Fibroblast of gingiva (primary cell): ENCODE data around the gene ACTR2.
"Not testable (repeated sequence)": the region's sequence is repeated elsewhere in the genome, so short reads cannot be mapped to it uniquely, and the experiment has no call there.

ENCODE experiments used
- DNase-seq: peaks from one replicate; pipeline ENCODE4 v3.0.0-alpha.2; 2011; ENCODE audit warnings: low read depth

The ACTR2 gene

GRCh38 chr2:65227456-65228262 is at the start of gene ACTR2:
Gene ACTR2, plus strand, starts transcription at chr2:65227831. Its CDS starts 79 bp downstream, at chr2:65227910.
- peak; percentile 97 for DNase-seq

GRCh38 chr2:65182570-65182969 is 45.1 kb upstream of the ACTR2 start:
- DNase-seq = no peak

GRCh38 chr2:65183406-65183805 is 44.2 kb upstream of the ACTR2 start:
- not testable (repeated sequence) for DNase-seq

DNA sequence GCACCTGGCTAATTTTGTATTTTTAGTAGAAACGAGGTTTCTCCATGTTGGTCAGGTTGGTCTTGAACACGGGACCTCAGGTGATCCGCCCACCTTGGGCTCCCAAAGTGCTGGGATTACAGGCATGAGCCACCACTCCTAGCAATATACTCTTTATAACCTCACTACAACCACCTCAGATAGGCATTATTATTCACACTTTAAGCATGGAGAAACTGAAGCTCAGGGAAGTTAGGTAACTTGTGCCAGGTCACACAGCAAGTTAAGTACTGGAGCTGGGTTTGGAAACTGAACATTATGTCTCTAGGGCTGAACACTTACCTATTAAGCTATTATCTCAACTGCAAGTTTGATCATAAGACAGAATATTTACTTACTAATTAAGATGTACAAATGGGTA is 42.6 kb upstream of the ACTR2 start:
- no peak for DNase-seq

DNA sequence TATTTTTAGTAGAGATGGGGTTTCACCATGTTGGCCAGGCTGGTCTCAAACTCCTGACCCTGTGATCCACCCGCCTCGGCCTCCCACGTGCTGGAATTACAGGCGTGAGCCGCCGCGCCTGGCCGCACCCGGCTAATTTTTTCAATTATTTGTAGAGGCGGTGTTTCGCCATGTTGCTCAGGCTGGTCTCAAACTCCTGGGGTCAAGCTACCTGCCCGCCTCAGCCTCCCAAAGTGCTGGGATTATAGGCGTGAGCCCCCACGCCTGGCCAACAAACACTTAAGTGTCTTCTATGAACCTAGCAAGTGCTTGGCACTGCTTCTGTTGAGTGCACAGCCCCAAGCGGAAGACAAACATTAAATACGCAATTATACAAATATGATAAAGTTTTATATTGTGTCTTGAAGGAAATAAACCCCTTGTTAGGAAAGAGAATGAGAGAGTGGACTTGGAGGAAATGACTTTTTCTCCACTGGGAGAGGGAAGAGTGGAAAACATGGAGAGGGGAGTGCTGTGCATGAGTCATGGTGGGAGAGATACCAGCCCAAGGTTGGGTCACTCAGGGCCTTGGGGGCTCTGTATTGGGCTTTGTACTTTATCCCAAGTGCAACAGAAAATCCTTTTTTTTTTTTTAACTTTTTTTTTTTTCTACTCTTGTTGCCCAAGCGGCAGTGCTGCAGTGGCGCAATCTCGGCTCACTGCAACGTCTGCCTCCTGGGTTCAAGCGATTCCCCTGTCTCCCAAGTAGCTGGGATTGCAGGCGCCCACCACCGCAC is 41.4 kb upstream of the ACTR2 start:
- DNase-seq = no peak

- peak; percentile 74 for DNase-seq
Measured at GRCh38 chr2:65186872-65187851, 40.5 kb upstream of the ACTR2 start.

DNA sequence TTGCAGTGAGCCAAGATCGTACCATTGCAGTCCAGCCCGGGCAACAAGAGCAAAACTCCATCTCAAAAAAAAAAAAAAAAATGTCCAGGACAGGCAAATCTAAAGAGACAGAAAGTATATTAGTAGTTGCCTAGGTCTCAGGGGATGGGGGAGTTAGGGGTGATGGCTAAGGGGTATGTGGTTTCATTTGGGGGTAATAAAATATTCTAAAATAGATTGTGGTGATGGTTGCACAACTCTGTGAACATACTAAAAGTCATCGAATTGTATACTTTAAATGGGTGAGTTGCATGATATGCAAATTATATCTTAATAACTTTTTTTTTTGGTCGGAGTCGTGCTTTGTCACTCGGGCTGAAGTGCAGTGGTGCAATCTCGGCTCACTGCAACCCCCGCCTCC is 34.2 kb upstream of the ACTR2 start:
- no peak for DNase-seq

DNA sequence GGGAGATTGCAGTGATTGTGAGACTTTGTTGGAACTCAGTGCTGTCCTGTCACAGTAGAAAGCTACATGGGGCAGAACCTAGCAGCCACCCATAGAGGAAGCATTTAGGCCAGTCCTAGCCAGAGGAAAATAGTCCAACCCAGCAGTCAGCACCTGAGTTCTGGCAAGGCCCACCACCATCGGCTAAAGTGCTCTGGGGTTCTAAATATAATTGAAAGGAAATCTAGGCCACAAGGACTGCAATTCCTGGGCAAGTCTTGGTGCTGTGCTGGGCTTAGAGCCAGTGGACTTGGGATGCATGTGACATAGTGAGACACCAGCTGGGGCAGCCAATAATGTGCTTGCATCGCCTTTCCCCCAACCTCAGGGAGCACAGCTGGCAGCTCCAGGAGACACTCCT is 28.9 kb upstream of the ACTR2 start:
- peak; percentile 22 for DNase-seq

DNA sequence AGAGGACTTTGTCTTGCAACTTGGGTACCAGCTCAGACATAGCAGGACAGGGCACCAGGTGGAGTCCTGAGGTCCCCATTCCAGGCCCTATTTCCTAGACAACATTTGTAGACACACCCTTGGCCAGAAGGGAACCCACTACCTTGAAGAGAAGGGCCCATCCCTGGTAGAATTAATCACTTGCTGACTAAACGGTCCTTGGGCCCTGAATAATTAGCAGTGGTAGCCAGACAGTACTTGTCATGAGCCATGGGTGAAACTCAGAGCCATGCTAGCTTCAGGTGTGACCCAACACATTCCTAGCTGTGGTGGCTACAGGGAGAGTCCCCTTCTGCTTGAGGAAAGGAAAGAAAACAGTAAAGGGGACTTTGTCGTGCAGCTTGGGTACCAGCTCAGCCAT is 28.5 kb upstream of the ACTR2 start:
- no peak for DNase-seq

- no peak for DNase-seq
Measured at GRCh38 chr2:65199891-65200290, 27.7 kb upstream of the ACTR2 start.

GRCh38 chr2:65204461-65205210 is 23.0 kb upstream of the ACTR2 start:
- DNase-seq = peak; percentile 60

- DNase-seq = no peak
Measured at GRCh38 chr2:65212115-65212514, 15.5 kb upstream of the ACTR2 start.

- no peak for DNase-seq
Measured at GRCh38 chr2:65212619-65213018, 15.0 kb upstream of the ACTR2 start.

DNA sequence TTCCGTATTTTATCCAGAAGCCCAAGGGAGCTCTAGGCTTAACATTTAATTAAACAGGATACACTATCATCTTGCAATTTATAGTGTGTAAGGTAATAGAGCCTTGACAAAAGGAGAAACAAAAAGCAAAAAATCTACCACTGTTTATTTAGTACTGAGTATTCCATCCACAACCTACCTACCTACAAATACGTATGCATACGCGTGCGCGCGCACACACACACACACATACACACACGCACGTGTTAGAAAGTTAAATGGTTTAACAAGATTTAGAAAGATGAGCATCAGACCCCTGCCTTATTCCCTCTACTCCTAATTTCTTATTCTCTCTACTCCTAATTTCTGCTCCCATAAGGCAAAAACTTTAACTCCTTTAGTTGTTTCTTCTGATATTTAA is 14.6 kb upstream of the ACTR2 start:
- no peak for DNase-seq

- no peak for DNase-seq
Measured at GRCh38 chr2:65214361-65214760, 13.3 kb upstream of the ACTR2 start.

- no peak for DNase-seq
Measured at GRCh38 chr2:65214843-65215242, 12.8 kb upstream of the ACTR2 start.

- no peak for DNase-seq
Measured at GRCh38 chr2:65215946-65216345, 11.7 kb upstream of the ACTR2 start.

GRCh38 chr2:65220432-65221131 is 7.0 kb upstream of the ACTR2 start:
- DNase-seq = no peak

DNA sequence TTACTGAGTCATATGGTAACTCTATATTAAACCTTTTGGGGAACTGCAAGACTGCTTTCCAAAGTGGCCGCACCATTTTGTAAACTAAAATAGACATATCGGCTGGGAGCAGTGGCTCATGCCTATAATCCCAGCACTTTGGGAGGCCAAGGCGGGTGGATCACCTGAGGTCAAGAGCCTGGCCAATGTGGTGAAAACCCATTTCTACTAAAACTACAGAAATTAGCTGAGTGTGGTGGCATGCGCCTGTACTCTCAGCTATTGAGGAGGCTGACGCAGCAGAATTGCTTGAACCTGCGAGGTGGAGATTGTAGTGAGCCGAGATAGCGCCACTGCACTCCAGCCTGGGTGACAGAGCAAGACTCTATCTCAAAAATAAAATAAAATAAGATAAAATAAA is 6.4 kb upstream of the ACTR2 start:
- not testable (repeated sequence) for DNase-seq

DNA sequence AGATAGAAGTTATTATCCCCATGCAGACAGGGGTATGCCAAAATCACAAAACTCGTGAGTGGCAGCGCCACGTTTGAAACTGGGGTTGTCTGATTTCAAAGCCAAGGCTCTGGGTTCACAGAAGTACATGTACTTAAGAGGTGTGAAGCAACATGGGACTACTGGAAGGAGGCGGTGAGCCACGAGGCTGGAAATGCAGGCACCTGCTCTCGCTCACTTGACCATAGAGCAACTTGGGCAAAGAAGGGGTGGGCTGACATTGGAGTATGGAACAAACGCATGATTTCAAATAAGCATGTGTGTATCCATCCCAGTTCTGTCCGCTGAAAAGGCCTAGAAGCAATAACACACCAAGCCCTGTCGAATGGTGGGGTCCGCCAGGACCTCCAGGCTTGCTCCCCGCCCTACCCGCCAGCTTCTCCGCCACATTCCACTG is 593 bp upstream of the ACTR2 start:
- DNase-seq = peak; percentile 2

GRCh38 chr2:65228263-65228750 is 676 bp downstream of the ACTR2 start:
- peak; percentile 36 for DNase-seq
